CD4-positive, alpha-beta T cell (primary cell): ENCODE measurements around the gene FBN1. TPM values are rescaled to one million over a fixed set of nuclear protein-coding genes. Genes with fewer than 3 reads are reported as not detected.

ENCODE experiments used
- ATAC-seq: fragments of 200-7000 bp; cut with Tn5 transposase; one replicate; pipeline ENCODE4 v1.10.0; 2022; ENCODE audit warnings: mild to moderate bottlenecking; ENCODE audit not compliant: poor library complexity
- CTCF ChIA-PET: fragments of 350-600 bp; sonication (Branson Sonifier 250); formaldehyde crosslinking; loops from one replicate; lab custom pipeline; 2021; ENCODE audit warnings: antibody characterized with exemption, inconsistent platforms; lab: Charles Lee
- POLR2A ChIA-PET: fragments of 350-600 bp; sonication (Branson Sonifier 250); formaldehyde crosslinking; loops from one replicate; lab custom pipeline; 2021; ENCODE audit warnings: antibody characterized with exemption, inconsistent platforms; lab: Charles Lee
- DNase-seq, 14 experiments: peaks; one replicate each; pipeline ENCODE4 v3.0.0-alpha.2; 2013 to 2020; ENCODE audit warnings: mixed read lengths in 2 of 14
- H3K27ac ChIP-seq, 2 donors: one replicate each; pipeline versions ENCODE4 v1.5.1 to v1.7.0; 2013; ENCODE audit warnings: low read length in 2 of 2, low read depth in 1 of 2, mild to moderate bottlenecking in 1 of 2
- H3K27me3 ChIP-seq, 2 experiments: 1 replicate in 1 of 2; 2 replicates in 1 of 2; pipeline versions ENCODE4 v1.6.1 to v1.7.0; 2013; ENCODE audit warnings: low read length in 2 of 2, control low read depth in 1 of 2, mild to moderate bottlenecking in 1 of 2, moderate library complexity in 1 of 2; ENCODE audit not compliant: insufficient read depth in 2 of 2, control insufficient read depth in 1 of 2
- H3K36me3 ChIP-seq: one replicate; pipeline ENCODE4 v1.6.1; 2013; ENCODE audit warnings: low read length, control low read depth; ENCODE audit not compliant: insufficient read depth
- H3K4me1 ChIP-seq: one replicate; pipeline ENCODE4 v1.6.1; 2013; ENCODE audit warnings: low read length, control low read depth; ENCODE audit not compliant: insufficient read depth
- H3K4me3 ChIP-seq: one replicate; pipeline ENCODE4 v1.5.1; 2013; ENCODE audit warnings: mild to moderate bottlenecking, low read length, moderate library complexity
- H3K9me3 ChIP-seq, 2 experiments: 1 replicate in 1 of 2; 2 replicates in 1 of 2; pipeline versions ENCODE4 v1.6.1 to v1.7.0; 2013; ENCODE audit warnings: low read length in 2 of 2, mild to moderate bottlenecking in 2 of 2, control low read depth in 1 of 2, moderate library complexity in 1 of 2; ENCODE audit not compliant: control insufficient read depth in 1 of 2, insufficient read depth in 1 of 2
- H3K27ac Mint-ChIP-seq: one replicate; pipeline ENCODE4 v1.8.0; 2020; ENCODE audit warnings: mixed read lengths
- H3K27me3 Mint-ChIP-seq: one replicate; pipeline ENCODE4 v1.8.0; 2021; ENCODE audit warnings: mixed read lengths
- H3K36me3 Mint-ChIP-seq: one replicate; pipeline ENCODE4 v1.8.0; 2021; ENCODE audit warnings: low read depth, mixed read lengths
- H3K4me1 Mint-ChIP-seq: one replicate; pipeline ENCODE4 v1.8.0; 2021; ENCODE audit warnings: low read depth, mixed read lengths
- H3K4me3 Mint-ChIP-seq: one replicate; pipeline ENCODE4 v1.8.0; 2020; ENCODE audit warnings: mild to moderate bottlenecking, mixed read lengths
- H3K9me3 Mint-ChIP-seq: one replicate; pipeline ENCODE4 v1.8.0; 2020; ENCODE audit warnings: mixed read lengths
- intact Hi-C, 2 experiments: fragments of 100-400 bp; cut with DNase I in 1 of 2; cut with micrococcal nuclease in 1 of 2; formaldehyde crosslinking; loops; one replicate each; pipeline versions ENCODE4 v1.15.1 to v1.9.0; 2023 to 2025; cut with DNase I, micrococcal nuclease
- total RNA-seq, 174 experiments: library from RNA in 2 of 174; stranded (reverse) in 2 of 174; gene quantifications; one replicate each; pipeline ENCODE4 v1.2.3 and lab custom pipeline; 2021 to 2026
- TF ChIP-seq, protein P1 (sequence below): fragments of 200-600 bp; IDR thresholded peaks from one replicate; pipeline ENCODE4 v1.8.0; 2022; ENCODE audit warnings: antibody characterized with exemption, mild to moderate bottlenecking

FBN1 gene
- total RNA-seq, 2 experiments from 2014 or later: 0.11 to 0.25 TPM

DNA sequence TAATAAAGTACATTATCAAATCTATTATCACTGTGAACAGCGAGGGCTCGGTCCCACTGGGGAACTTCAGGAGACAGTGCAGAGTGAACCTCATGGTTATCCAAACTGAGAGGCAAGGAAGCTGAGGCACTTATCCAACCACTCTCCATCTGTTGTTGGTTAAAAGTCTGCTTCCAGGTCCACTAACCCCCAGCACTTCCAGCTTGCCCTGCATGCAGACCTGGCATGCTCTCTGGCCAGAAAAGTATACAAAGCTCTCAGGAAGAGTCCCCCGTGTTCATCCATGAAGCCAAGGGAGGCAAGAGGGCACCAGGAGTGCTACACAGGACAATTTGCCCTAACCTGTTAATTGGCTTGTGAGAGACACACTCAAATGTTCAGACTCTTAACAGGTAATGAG lies 36.0 kb downstream of the FBN1 start:
- Histone ChIP-seq H3K36me3 (no peaks in the 10 kb centered on the region), H3K27me3 (no peaks in the 10 kb centered on the region), H3K27ac (no peak overlapping the region), H3K4me1 (no peaks in the 10 kb centered on the region), H3K9me3 (no peaks in the 10 kb centered on the region), H3K4me3 (no peak overlapping the region)
- ATAC-seq: no peak
- POLR2A ChIA-PET: no interaction called here
- CTCF ChIA-PET: no interaction called here
- DNase-seq: no peak
- Mint-ChIP-seq H3K9me3 (no peaks in the 10 kb centered on the region), H3K36me3 (no peaks in the 10 kb centered on the region), H3K4me3 (no peak overlapping the region), H3K27ac (no peak overlapping the region), H3K4me1 (no peaks in the 10 kb centered on the region), H3K27me3 (no peaks in the 10 kb centered on the region)
- intact Hi-C loops: no loop called here
- TF ChIP-seq, protein P1, sequence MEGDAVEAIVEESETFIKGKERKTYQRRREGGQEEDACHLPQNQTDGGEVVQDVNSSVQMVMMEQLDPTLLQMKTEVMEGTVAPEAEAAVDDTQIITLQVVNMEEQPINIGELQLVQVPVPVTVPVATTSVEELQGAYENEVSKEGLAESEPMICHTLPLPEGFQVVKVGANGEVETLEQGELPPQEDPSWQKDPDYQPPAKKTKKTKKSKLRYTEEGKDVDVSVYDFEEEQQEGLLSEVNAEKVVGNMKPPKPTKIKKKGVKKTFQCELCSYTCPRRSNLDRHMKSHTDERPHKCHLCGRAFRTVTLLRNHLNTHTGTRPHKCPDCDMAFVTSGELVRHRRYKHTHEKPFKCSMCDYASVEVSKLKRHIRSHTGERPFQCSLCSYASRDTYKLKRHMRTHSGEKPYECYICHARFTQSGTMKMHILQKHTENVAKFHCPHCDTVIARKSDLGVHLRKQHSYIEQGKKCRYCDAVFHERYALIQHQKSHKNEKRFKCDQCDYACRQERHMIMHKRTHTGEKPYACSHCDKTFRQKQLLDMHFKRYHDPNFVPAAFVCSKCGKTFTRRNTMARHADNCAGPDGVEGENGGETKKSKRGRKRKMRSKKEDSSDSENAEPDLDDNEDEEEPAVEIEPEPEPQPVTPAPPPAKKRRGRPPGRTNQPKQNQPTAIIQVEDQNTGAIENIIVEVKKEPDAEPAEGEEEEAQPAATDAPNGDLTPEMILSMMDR: no peak

DNA sequence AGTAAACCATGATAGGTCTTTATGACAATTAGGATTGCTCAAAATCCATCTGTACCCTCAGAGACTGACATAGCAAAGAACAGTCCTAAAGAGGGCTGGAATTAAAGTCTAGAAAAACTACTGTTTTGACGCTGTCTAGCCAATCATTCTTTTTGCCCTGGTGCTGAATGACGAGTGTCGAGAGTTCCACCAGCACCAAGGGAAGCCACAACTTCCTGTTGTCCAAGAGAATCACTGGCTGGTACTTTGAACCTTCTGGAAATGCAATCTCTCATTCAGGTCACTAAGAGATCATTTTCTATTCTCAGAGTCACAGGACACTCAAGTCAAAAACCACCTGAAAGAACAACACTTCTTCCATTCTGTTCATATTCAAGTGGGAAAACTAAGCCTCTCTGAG lies 37.7 kb downstream of the FBN1 start:
- ChIA-PET CTCF (no interaction called here), POLR2A (no interaction called here)
- intact Hi-C loops: no loop called here
- H3K4me1 Mint-ChIP-seq: no peaks in the 10 kb centered on the region
- H3K4me3 Mint-ChIP-seq: no peak overlapping the region
- no peak overlapping the region for H3K27ac Mint-ChIP-seq
- H3K4me1 ChIP-seq: no peaks in the 10 kb centered on the region
- no peak overlapping the region for H3K4me3 ChIP-seq
- H3K36me3 Mint-ChIP-seq: no peaks in the 10 kb centered on the region
- TF ChIP-seq, protein P1: no peak
- ATAC-seq: no peak
- H3K27me3 Mint-ChIP-seq: no peaks in the 10 kb centered on the region
- H3K27ac ChIP-seq: no peak overlapping the region
- no peaks in the 10 kb centered on the region for H3K9me3 ChIP-seq
- no peaks in the 10 kb centered on the region for H3K27me3 ChIP-seq
- H3K9me3 Mint-ChIP-seq: no peaks in the 10 kb centered on the region
- no peak for DNase-seq
- H3K36me3 ChIP-seq: no peaks in the 10 kb centered on the region

DNA sequence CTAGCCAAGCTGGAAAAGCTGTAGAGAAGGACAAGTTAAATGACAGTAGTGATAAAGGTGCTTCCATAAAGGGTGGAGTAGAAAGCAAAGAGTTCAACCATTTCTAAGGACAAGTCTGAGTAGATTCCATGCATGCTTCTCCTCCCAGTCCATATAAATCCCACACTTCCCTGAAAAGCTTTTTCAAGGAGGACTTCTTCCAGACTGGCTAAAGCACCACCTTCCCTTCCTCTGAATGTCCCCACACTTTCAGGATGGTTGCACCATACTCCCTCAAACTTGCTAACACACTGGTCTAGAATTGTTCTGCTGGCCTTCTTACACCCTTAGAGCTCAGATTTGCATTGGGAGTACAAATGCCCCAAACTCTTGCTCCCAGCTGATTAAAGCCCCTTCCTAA lies 40.9 kb downstream of the FBN1 start:
- Mint-ChIP-seq H3K4me1 (no peaks in the 10 kb centered on the region), H3K9me3 (no peaks in the 10 kb centered on the region), H3K27ac (no peak overlapping the region), H3K27me3 (peaks cover 3% of the 10 kb centered on the region), H3K4me3 (no peak overlapping the region), H3K36me3 (no peaks in the 10 kb centered on the region)
- Histone ChIP-seq H3K27me3 (peaks cover 0 to 2% of the 10 kb centered on the region in 2 experiments), H3K4me3 (no peak overlapping the region), H3K36me3 (no peaks in the 10 kb centered on the region), H3K4me1 (no peaks in the 10 kb centered on the region), H3K9me3 (no peaks in the 10 kb centered on the region), H3K27ac (no peak overlapping the region)
- no peak for DNase-seq
- CTCF ChIA-PET: no interaction called here
- ATAC-seq: no peak
- POLR2A ChIA-PET: no interaction called here
- TF ChIP-seq, protein P1: no peak
- intact Hi-C loops: no loop called here
